Right lung (tissue), 10 donors: ENCODE measurements around the gene MEF2B. TPM values are rescaled to one million over a fixed set of nuclear protein-coding genes. Genes with fewer than 3 reads are reported as not detected.

Experiments used
- DNase-seq, 2 donors: peaks; one replicate each; pipeline ENCODE4 v3.0.0-alpha.2; 2013
- long read RNA-seq, 8 donors: transcript quantifications; one replicate each; lab custom pipeline, GENCODE V29; 2026
- polyA plus RNA-seq, 5 donors: library from polyadenylated mRNA; unstranded; fragments of 120-200 nt; gene quantifications; one replicate each; pipeline versions ENCODE4 v1.2.1 to v1.2.3, GENCODE V29; 2013; ENCODE audit warnings: inconsistent platforms in 1 of 5, low replicate concordance in 1 of 5; ENCODE audit not compliant: insufficient read length in 5 of 5, insufficient read depth in 1 of 5

MEF2B gene
- polyA plus RNA-seq: 1 to 10 TPM; 1.5 to 3.6 (median 3.5) TPM
- long read RNA-seq, donor 1: 0 reads
- long read RNA-seq, donor 2: 0 reads
- long read RNA-seq, donor 3: 0 reads
- long read RNA-seq, donor 4: 0 reads
- long read RNA-seq, donor 5: 0 reads
- long read RNA-seq, donor 6: 0 reads
- long read RNA-seq, donor 7: 0 reads
- long read RNA-seq, donor 8: 0 reads

- peak in 1 of 2 donors; percentile 38 for DNase-seq
Measured at GRCh38 chr19:19170053-19170872, at the start of gene MEF2B. Gene MEF2B (minus strand): TSS chr19:19170263. CDS start chr19:19150735, 19,528 bp downstream.

- no peak for DNase-seq
Measured at GRCh38 chr19:19218911-19219310, 48.8 kb upstream of the MEF2B start.

GRCh38 chr19:19217099-19217498 lies 47.0 kb upstream of the MEF2B start:
- no peak for DNase-seq

- no peak for DNase-seq
Measured at GRCh38 chr19:19215792-19216191, 45.7 kb upstream of the MEF2B start.

GRCh38 chr19:19214892-19215291 lies 44.8 kb upstream of the MEF2B start:
- peak in 1 of 2 donors; percentile 42 for DNase-seq

GRCh38 chr19:19214159-19214490 lies 44.1 kb upstream of the MEF2B start:
- DNase-seq: no peak

- no peak for DNase-seq
Measured at GRCh38 chr19:19213426-19214158, 43.5 kb upstream of the MEF2B start.

GRCh38 chr19:19212916-19213315 lies 42.9 kb upstream of the MEF2B start:
- no peak for DNase-seq

GRCh38 chr19:19211499-19212420 lies 41.7 kb upstream of the MEF2B start, which contains the start of gene NCAN:
Gene NCAN (plus strand): TSS chr19:19211958. CDS start chr19:19216954, 4,996 bp downstream.
- DNase-seq: no peak

GRCh38 chr19:19209372-19209771 lies 39.3 kb upstream of the MEF2B start:
- DNase-seq: no peak

- no peak for DNase-seq
Measured at GRCh38 chr19:19207637-19208572, 37.8 kb upstream of the MEF2B start.

- DNase-seq: no peak
Measured at GRCh38 chr19:19206938-19207337, 36.9 kb upstream of the MEF2B start.

GRCh38 chr19:19205416-19206410 lies 35.6 kb upstream of the MEF2B start:
- DNase-seq: no peak

GRCh38 chr19:19204181-19204580 lies 34.1 kb upstream of the MEF2B start:
- DNase-seq: no peak

- DNase-seq: peak; percentile 85 to 86
Measured at GRCh38 chr19:19203012-19203856, 33.2 kb upstream of the MEF2B start, which contains the start of gene NR2C2AP. Gene NR2C2AP (minus strand): TSS chr19:19203414. CDS start chr19:19203060, 354 bp downstream.

- no peak for DNase-seq
Measured at GRCh38 chr19:19202707-19203011, 32.6 kb upstream of the MEF2B start.

- no peak for DNase-seq
Measured at GRCh38 chr19:19201697-19202630, 31.9 kb upstream of the MEF2B start.
